ENCODE measurements around the gene ARGFX. TPM values are rescaled to one million over a fixed set of nuclear protein-coding genes. Genes with fewer than 3 reads are reported as not detected.

Gene ARGFX
- polyA plus RNA-seq, 1 of the 3 experiments (the other 2 are of a cell fraction) = not detected

DNA sequence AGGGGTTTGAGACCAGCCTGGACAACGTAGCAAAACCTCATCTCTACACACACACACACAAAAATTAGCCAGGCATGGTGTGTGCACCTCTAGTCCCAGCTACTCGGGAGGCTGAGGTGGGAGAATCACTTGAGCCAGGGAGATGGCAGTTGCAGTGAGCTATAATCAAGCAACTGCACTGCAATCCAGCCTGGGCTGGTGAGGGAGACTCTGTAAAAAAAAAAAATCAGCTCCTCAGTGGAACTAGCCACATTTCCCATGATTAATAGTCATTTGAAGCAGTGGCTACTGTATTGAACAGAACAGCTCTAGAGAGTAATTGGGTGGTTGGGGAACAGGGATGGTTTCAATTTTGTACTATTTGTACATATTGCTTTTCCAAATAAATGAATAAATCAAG lies 13.9 kb downstream of the ARGFX start:
- Histone ChIP-seq H4K20me1 (ENCODE audit: insufficient read depth) (no peaks in the 10 kb centered on the region), H3K36me3 (replicated peaks in 1 of 2; ENCODE audit: control insufficient read depth in 1 of 2, insufficient read depth in 2 of 2, low read length in 1 of 2) (no peaks in the 10 kb centered on the region), H2AFZ (ENCODE audit: low read depth) (no peak overlapping the region), H3K9me2 (no peaks in the 10 kb centered on the region), H3K4me2 (no peak overlapping the region), H3K27ac (ENCODE audit: low read depth in 2 of 2, low read length in 1 of 2) (no peak overlapping the region), H3K9me3 (no peaks in the 10 kb centered on the region), H3K27me3 (ENCODE audit: insufficient read depth) (peaks cover 6% of the 10 kb centered on the region; the same call in 1 of the 2 replicates), H3K4me1 (ENCODE audit: control insufficient read depth in 1 of 2, insufficient read depth in 2 of 2, low read depth in 1 of 2, low read length in 1 of 2) (no peaks in the 10 kb centered on the region), H3F3A (replicated peaks; ENCODE audit: insufficient read depth) (no peaks in the 10 kb centered on the region), H3K79me2 (ENCODE audit: insufficient read depth) (no peaks in the 10 kb centered on the region), H3K4me3 (ENCODE audit: low read depth in 2 of 2, low read length in 1 of 2) (no peak overlapping the region), H3K9ac (no peak overlapping the region)
- 19% methylated on average over 2 of the region's 2 CpGs for WGBS (ENCODE audit: low lambda C conversion rate)
- no peak for DNase-seq
- CTCF ChIA-PET = no interaction called here
- TF ChIP-seq RCOR1 (IDR thresholded peaks at IDR 0.05; ENCODE audit: low read length) (no peak), SMC3 (IDR thresholded peaks at IDR 0.05; ENCODE audit: low read depth, low read length) (no peak), YY1 (IDR thresholded peaks at IDR 0.05; ENCODE audit: low read depth) (no peak), EZH2phosphoT487 (IDR thresholded peaks at IDR 0.05; ENCODE audit: borderline replicate concordance, low read depth) (no peak)
- TF ChIP-seq, protein P1, sequence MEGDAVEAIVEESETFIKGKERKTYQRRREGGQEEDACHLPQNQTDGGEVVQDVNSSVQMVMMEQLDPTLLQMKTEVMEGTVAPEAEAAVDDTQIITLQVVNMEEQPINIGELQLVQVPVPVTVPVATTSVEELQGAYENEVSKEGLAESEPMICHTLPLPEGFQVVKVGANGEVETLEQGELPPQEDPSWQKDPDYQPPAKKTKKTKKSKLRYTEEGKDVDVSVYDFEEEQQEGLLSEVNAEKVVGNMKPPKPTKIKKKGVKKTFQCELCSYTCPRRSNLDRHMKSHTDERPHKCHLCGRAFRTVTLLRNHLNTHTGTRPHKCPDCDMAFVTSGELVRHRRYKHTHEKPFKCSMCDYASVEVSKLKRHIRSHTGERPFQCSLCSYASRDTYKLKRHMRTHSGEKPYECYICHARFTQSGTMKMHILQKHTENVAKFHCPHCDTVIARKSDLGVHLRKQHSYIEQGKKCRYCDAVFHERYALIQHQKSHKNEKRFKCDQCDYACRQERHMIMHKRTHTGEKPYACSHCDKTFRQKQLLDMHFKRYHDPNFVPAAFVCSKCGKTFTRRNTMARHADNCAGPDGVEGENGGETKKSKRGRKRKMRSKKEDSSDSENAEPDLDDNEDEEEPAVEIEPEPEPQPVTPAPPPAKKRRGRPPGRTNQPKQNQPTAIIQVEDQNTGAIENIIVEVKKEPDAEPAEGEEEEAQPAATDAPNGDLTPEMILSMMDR (IDR thresholded peaks at IDR 0.05) = no peak
- POLR2A ChIA-PET = interaction anchor here (0.8 kb wide), 1 partner anchor 83 kb away, joined by 3 read pairs; no protein-coding TSS in a partner anchor

DNA sequence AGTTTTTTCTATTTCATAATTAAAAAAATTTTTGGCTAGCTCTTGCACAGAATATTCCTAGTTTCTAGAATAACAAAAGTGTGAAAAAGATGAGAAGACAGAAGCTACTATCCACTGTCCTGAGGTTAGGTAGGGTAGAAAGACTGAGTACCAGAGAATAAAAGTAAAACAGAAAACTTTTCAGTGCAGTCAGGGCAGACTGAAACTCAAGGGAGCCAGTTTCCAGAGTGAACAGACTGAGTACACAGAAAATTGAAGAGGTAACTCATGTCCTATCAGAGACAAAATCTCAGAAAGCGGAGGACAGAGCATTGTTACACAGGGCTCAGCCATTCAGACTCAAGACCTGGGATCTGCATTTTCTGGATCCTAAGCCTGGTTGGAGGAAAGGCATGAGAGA lies 16.7 kb downstream of the ARGFX start:
- Histone ChIP-seq H3K27me3 (ENCODE audit: insufficient read depth) (peaks cover 11% of the 10 kb centered on the region; the same call in 1 of the 2 replicates), H4K20me1 (ENCODE audit: insufficient read depth) (no peaks in the 10 kb centered on the region), H3F3A (replicated peaks; ENCODE audit: insufficient read depth) (no peaks in the 10 kb centered on the region), H3K9me3 (no peaks in the 10 kb centered on the region), H3K79me2 (ENCODE audit: insufficient read depth) (no peaks in the 10 kb centered on the region), H2AFZ (ENCODE audit: low read depth) (no peak overlapping the region), H3K4me3 (ENCODE audit: low read depth in 2 of 2, low read length in 1 of 2) (no peak overlapping the region), H3K9ac (no peak overlapping the region), H3K36me3 (replicated peaks in 1 of 2; ENCODE audit: control insufficient read depth in 1 of 2, insufficient read depth in 2 of 2, low read length in 1 of 2) (no peaks in the 10 kb centered on the region), H3K9me2 (no peaks in the 10 kb centered on the region), H3K4me1 (ENCODE audit: control insufficient read depth in 1 of 2, insufficient read depth in 2 of 2, low read depth in 1 of 2, low read length in 1 of 2) (no peaks in the 10 kb centered on the region), H3K27ac (ENCODE audit: low read depth in 2 of 2, low read length in 1 of 2) (no peak overlapping the region), H3K4me2 (no peak overlapping the region)
- ChIA-PET POLR2A (no interaction called here), CTCF (no interaction called here)
- TF ChIP-seq MEF2A (IDR thresholded peaks at IDR 0.05; ENCODE audit: borderline replicate concordance, low read depth) = no peak
- WGBS (ENCODE audit: low lambda C conversion rate) = 17% methylated on average over 1 of the region's 1 CpG
- no peak for DNase-seq

DNA sequence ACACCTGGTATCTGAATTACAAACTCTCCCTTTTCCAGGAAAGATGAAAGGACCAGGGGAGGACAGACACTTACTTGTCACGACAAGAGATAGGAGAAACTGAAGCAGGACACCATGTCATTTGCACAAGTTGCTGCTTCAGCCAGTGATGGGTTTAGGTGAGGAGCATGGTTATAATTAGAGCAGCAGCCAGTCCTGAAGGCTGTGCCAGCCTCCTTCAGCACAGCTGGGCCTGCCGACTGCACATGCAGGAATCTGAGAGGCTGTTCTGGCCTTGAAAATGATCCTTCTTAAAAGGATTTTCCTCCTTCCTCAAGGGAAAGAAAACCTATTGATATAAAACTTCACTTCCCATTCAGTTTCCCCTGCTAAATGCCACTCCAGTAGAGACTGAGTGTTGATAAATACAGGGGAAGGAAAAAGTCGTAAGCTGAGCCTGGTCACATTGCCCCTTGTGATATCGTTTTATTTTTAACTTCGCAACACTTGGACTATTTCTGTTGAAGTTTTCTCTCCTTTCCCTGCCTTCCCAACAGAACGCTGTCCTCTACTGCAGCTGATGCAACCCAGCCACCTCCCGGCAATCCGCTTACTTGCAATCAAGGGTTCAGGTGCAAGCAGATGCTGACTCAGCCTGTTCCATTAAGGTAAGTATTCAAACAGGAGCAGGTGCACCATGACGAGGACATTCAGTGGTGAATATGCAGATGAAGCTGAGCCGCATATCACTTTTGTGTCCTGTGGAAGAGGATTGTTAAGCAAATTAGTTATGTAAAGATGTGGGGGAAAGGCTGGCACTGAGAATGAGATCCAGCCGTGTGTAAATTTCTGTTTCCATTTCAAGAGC lies 25.3 kb downstream of the ARGFX start, which contains the start of gene FBXO40:
FBXO40 (plus strand) TSS at position 524 of the 847 bp plus-strand sequence. CDS start 27,197 bp downstream, outside the sequence.
- Histone ChIP-seq H3K9me2 (no peaks in the 10 kb centered on the region), H3K27me3 (ENCODE audit: insufficient read depth) (peaks cover 5% of the 10 kb centered on the region; the same call in 1 of the 2 replicates), H2AFZ (ENCODE audit: low read depth) (no peak within 1 kb of the TSS), H3K4me1 (ENCODE audit: control insufficient read depth in 1 of 2, insufficient read depth in 2 of 2, low read depth in 1 of 2, low read length in 1 of 2) (no peaks in the 10 kb centered on the region), H3K79me2 (ENCODE audit: insufficient read depth) (no peaks in the 10 kb centered on the region), H3F3A (replicated peaks; ENCODE audit: insufficient read depth) (no peaks in the 10 kb centered on the region), H3K4me3 (ENCODE audit: low read depth in 2 of 2, low read length in 1 of 2) (no peak within 1 kb of the TSS), H3K4me2 (no peak within 1 kb of the TSS), H3K36me3 (replicated peaks in 1 of 2; ENCODE audit: control insufficient read depth in 1 of 2, insufficient read depth in 2 of 2, low read length in 1 of 2) (no peaks in the 10 kb centered on the region), H4K20me1 (ENCODE audit: insufficient read depth) (no peaks in the 10 kb centered on the region), H3K9me3 (no peaks in the 10 kb centered on the region), H3K27ac (ENCODE audit: low read depth in 2 of 2, low read length in 1 of 2) (no peak within 1 kb of the TSS), H3K9ac (no peak within 1 kb of the TSS)
- DNase-seq = no peak
- CTCF ChIA-PET = no interaction called here
- POLR2A ChIA-PET = no interaction called here
- 67% methylated on average over 11 of the region's 11 CpGs for WGBS (ENCODE audit: low lambda C conversion rate)
- TF ChIP-seq FOSL2 (IDR thresholded peaks at IDR 0.05; ENCODE audit: borderline replicate concordance, low read depth) (no peak), NFIC (IDR thresholded peaks at IDR 0.05; ENCODE audit: borderline replicate concordance) (no peak)
- TF ChIP-seq, protein P2, sequence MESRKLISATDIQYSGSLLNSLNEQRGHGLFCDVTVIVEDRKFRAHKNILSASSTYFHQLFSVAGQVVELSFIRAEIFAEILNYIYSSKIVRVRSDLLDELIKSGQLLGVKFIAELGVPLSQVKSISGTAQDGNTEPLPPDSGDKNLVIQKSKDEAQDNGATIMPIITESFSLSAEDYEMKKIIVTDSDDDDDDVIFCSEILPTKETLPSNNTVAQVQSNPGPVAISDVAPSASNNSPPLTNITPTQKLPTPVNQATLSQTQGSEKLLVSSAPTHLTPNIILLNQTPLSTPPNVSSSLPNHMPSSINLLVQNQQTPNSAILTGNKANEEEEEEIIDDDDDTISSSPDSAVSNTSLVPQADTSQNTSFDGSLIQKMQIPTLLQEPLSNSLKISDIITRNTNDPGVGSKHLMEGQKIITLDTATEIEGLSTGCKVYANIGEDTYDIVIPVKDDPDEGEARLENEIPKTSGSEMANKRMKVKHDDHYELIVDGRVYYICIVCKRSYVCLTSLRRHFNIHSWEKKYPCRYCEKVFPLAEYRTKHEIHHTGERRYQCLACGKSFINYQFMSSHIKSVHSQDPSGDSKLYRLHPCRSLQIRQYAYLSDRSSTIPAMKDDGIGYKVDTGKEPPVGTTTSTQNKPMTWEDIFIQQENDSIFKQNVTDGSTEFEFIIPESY (IDR thresholded peaks at IDR 0.05; ENCODE audit: borderline replicate concordance, low read depth) = no peak
- TF ChIP-seq, protein P3, sequence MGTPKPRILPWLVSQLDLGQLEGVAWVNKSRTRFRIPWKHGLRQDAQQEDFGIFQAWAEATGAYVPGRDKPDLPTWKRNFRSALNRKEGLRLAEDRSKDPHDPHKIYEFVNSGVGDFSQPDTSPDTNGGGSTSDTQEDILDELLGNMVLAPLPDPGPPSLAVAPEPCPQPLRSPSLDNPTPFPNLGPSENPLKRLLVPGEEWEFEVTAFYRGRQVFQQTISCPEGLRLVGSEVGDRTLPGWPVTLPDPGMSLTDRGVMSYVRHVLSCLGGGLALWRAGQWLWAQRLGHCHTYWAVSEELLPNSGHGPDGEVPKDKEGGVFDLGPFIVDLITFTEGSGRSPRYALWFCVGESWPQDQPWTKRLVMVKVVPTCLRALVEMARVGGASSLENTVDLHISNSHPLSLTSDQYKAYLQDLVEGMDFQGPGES (IDR thresholded peaks at IDR 0.05; ENCODE audit: low read depth, low read length) = no peak
- TF ChIP-seq, protein P4, sequence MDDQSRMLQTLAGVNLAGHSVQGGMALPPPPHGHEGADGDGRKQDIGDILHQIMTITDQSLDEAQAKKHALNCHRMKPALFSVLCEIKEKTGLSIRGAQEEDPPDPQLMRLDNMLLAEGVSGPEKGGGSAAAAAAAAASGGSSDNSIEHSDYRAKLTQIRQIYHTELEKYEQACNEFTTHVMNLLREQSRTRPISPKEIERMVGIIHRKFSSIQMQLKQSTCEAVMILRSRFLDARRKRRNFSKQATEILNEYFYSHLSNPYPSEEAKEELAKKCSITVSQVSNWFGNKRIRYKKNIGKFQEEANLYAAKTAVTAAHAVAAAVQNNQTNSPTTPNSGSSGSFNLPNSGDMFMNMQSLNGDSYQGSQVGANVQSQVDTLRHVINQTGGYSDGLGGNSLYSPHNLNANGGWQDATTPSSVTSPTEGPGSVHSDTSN (IDR thresholded peaks at IDR 0.05) = no peak
- TF ChIP-seq, protein P5, sequence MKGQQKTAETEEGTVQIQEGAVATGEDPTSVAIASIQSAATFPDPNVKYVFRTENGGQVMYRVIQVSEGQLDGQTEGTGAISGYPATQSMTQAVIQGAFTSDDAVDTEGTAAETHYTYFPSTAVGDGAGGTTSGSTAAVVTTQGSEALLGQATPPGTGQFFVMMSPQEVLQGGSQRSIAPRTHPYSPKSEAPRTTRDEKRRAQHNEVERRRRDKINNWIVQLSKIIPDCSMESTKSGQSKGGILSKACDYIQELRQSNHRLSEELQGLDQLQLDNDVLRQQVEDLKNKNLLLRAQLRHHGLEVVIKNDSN (IDR thresholded peaks at IDR 0.05; ENCODE audit: borderline replicate concordance, low read depth) = no peak

Measured in SK-N-SH (cell line).